Stomach (tissue), 4 donors: ENCODE measurements around the gene DCTN4.

Source experiments
- CTCF ChIP-seq, 7 experiments: fragments of 450-650 bp in 4 of 7; fragments of 200-600 bp in 3 of 7; sonication (generic) in 3 of 7; IDR thresholded peaks; one replicate each; pipeline ENCODE4 v1.5.1; 2016 to 2019; ENCODE audit warnings: antibody characterized with exemption in 7 of 7, control low read depth in 2 of 7, mild to moderate bottlenecking in 1 of 7
- EP300 ChIP-seq: sonication (generic); formaldehyde crosslinking; IDR thresholded peaks from one replicate; pipeline ENCODE4 v1.6.1; 2017; ENCODE audit warnings: antibody characterized with exemption
- POLR2A ChIP-seq, 4 donors: fragments of 450-650 bp; IDR thresholded peaks; one replicate each; pipeline ENCODE4 v1.6.1; 2016; ENCODE audit warnings: antibody characterized with exemption in 4 of 4, control low read depth in 2 of 4, mild to moderate bottlenecking in 1 of 4, moderate library complexity in 1 of 4
- POLR2AphosphoS5 ChIP-seq, 3 donors: sonication (generic); formaldehyde crosslinking; IDR thresholded peaks; one replicate each; pipeline ENCODE4 v1.6.1; 2016; ENCODE audit warnings: antibody characterized with exemption in 3 of 3

- TF ChIP-seq POLR2A (IDR thresholded peaks at IDR 0.05) (no peak), CTCF (IDR thresholded peaks at IDR 0.05) (no peak), POLR2AphosphoS5 (IDR thresholded peaks at IDR 0.05) (no peak), EP300 (no peak)
These were observed 93.8 kb downstream of the DCTN4 start for GRCh38 chr5:150665044-150665443.
